ENCODE measurements around the gene TSSK3.

TSSK3 gene

DNA sequence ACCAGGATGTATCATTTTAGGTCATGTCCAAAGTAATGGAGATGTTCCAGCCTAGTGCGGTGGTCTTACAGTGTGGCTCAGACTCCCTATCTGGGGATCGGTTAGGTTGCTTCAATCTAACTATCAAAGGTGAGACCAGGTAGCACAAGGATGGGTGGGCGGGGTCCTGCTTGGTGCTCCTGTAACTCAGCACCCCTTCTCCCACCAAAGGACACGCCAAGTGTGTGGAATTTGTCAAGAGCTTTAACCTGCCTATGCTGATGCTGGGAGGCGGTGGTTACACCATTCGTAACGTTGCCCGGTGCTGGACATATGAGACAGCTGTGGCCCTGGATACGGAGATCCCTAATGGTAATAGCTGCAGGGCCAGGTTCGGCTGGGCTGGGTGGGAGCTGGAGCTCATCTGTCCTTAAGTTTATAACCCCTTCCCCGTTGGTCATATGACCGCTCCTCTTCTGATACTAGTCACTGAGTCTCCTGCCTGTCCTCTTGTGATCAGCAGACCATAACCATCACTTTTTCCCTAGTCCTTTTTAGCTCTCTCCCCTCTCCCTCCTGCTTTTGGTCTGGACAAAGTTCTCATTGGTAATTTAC, 31.7 kb upstream of the TSSK3 start:
- no peak overlapping the region for H3K4me3 ChIP-seq (ENCODE audit: low read length)
- TF ChIP-seq, protein P1, sequence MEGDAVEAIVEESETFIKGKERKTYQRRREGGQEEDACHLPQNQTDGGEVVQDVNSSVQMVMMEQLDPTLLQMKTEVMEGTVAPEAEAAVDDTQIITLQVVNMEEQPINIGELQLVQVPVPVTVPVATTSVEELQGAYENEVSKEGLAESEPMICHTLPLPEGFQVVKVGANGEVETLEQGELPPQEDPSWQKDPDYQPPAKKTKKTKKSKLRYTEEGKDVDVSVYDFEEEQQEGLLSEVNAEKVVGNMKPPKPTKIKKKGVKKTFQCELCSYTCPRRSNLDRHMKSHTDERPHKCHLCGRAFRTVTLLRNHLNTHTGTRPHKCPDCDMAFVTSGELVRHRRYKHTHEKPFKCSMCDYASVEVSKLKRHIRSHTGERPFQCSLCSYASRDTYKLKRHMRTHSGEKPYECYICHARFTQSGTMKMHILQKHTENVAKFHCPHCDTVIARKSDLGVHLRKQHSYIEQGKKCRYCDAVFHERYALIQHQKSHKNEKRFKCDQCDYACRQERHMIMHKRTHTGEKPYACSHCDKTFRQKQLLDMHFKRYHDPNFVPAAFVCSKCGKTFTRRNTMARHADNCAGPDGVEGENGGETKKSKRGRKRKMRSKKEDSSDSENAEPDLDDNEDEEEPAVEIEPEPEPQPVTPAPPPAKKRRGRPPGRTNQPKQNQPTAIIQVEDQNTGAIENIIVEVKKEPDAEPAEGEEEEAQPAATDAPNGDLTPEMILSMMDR (conservative IDR thresholded peaks at IDR 0.05; ENCODE audit: low read length): no peak
- DNase-seq (ENCODE audit: low read depth): no peak

DNA sequence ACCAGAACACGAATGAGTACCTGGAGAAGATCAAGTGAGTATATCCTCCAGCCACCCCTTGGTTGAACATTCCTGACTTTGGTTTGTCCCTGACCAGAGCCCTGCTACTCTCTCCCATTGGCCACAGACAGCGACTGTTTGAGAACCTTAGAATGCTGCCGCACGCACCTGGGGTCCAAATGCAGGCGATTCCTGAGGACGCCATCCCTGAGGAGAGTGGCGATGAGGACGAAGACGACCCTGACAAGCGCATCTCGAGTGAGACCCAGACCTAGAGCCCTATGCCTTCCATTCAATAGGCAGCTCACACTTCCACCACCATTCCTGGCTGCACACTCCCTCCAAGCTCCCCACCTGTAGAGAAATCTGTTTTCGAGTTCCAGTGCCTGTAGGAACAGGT, 30.8 kb upstream of the TSSK3 start:
- no peak for DNase-seq (ENCODE audit: low read depth)
- TF ChIP-seq, protein P1 (conservative IDR thresholded peaks at IDR 0.05; ENCODE audit: low read length): no peak
- H3K4me3 ChIP-seq (ENCODE audit: low read length): no peak overlapping the region

DNA sequence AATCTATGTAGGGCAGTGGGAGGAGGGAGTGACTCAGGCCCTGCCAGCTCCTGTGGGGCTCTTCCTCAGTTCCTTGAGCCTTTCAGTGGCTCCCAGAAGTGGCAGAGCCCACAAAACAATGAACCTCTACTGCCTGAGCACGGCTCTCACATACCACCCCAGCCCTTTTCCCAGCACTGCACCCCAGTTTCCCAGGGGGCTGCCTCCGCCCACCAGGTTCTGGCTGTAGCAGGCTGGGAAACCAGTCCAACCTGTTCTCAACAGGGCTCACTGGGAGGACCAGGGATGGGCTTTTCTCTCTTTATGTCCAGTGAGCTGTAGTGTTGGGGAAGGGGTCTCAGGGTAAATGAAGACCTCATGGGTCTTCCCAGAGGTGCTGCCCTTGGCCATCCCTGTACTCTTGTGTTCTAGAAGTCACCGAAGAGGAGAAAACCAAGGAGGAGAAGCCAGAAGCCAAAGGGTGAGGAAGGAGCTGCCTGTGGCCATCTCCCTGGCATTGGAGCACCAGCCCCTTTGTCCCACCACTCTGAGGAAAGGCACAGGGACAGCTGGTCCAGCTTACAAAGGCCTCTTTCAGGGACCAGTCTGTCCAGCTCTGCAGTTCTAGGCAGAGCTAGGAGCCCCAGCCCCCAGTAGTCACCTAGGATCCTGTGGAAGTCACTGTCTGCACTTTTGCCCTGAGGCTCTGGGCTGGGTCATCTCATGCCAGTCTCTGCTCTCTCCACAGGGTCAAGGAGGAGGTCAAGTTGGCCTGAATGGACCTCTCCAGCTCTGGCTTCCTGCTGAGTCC, 29.9 kb upstream of the TSSK3 start:
- no peak for DNase-seq (ENCODE audit: low read depth)
- TF ChIP-seq, protein P1 (conservative IDR thresholded peaks at IDR 0.05; ENCODE audit: low read length): no peak
- no peak overlapping the region for H3K4me3 ChIP-seq (ENCODE audit: low read length)

DNA sequence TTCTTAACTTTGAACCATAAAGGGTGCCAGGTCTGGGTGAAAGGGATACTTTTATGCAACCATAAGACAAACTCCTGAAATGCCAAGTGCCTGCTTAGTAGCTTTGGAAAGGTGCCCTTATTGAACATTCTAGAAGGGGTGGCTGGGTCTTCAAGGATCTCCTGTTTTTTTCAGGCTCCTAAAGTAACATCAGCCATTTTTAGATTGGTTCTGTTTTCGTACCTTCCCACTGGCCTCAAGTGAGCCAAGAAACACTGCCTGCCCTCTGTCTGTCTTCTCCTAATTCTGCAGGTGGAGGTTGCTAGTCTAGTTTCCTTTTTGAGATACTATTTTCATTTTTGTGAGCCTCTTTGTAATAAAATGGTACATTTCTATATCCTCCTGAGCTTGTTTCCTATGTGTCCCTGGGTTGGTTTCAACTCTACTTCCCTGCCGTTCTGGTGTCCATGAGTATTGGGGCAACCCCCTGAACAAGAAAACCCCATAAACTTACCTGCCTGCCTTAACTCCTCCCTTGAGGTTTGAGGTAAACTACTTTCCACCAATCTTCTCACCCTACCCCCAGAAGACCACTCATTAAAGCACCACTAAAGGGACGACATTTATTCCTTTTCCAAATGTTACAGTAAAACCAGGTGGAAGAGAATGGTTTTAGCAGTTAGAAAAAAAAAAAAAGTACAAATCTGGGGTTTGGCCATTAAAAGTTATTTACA, 28.9 kb upstream of the TSSK3 start:
- TF ChIP-seq, protein P1 (conservative IDR thresholded peaks at IDR 0.05; ENCODE audit: low read length): no peak
- H3K4me3 ChIP-seq (ENCODE audit: low read length): no peak overlapping the region
- no peak for DNase-seq (ENCODE audit: low read depth)

DNA sequence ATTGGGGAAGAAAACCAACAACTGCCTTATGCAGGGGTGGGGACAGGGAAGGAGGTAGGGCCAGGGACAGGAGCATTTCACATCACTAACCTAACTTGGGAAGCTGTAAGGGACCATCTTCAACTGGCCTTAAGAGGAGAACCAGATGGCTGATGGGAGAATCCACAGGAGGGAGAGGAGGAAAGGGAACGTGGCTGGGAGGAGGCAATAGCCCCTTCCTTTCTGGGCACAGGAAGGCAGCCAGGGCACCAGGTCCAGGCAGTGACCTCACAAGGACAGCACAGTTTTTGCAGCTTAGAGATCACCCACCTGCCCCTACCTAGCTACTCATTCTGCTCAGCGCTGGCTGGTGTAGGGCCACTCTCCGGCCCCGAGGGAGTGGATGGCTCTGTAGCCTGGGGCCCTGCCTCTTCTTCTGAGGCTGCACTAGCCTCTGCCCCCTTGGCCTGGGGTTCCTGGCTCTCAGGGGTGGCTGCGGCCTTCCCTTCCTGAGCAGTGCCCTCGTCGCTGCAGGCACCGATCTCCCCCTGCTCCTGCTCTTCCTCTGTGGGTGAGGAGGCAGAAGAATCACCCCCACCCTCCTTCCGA, 28.0 kb upstream of the TSSK3 start:
- H3K4me3 ChIP-seq (ENCODE audit: low read length): peak overlapping the region; percentile 61
- TF ChIP-seq, protein P1 (conservative IDR thresholded peaks at IDR 0.05; ENCODE audit: low read length): no peak
- DNase-seq (ENCODE audit: low read depth): no peak

DNA sequence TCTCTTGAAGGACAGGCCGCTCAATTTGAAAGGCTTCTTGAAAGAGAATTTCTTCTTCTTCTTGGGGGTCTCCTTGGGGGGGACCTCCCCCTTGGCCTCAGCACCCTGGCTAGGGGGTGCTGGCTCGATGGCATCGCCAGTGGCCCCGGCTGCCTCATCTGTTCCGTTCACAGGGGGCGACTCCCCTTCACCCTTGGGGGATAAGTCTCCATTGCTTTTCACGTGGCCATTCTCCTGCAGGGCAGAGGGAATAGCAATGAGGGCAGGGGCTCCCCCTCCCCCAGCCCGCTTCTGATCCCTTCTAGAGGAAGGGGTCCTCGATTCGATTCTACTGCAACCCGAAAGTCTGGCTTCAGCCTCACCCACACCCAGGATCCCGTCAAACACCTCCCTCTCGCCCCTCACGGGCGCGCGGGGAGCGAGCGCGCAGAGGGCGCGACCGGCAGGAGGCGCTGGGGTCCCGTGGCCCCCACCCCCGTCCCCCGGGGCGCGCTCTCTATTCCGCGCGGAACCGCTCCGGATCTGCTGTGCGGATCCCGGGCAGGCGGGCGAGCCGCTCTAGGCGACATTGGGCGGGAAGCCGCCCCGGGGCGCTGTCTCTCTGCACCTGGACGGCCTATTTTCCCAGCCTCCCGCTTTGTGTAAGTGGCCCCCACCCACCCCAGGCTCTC, 27.3 kb upstream of the TSSK3 start:
- peak; percentile 24 for DNase-seq (ENCODE audit: low read depth)
- TF ChIP-seq, protein P1 (conservative IDR thresholded peaks at IDR 0.05; ENCODE audit: low read length): peak; percentile 49
- H3K4me3 ChIP-seq (ENCODE audit: low read length): peak overlapping the region; percentile 61

Data from AG10803 (cell line).